Measurements from ENCODE around the gene AIF1L. TPM values are rescaled to one million over a fixed set of nuclear protein-coding genes. Genes with fewer than 3 reads are reported as not detected.

The AIF1L gene
- total and polyA plus RNA-seq, 5 donors from 2014 or later, result 0.12 TPM; not detected in 4

- no peak overlapping the region for H3K4me3 Mint-ChIP-seq
- H3K4me1 ChIP-seq (ENCODE audit: control insufficient read depth, insufficient read depth, low read length, poor library complexity, severe bottlenecking), result no peaks in the 10 kb centered on the region
- H3K27ac ChIP-seq (ENCODE audit: insufficient read depth, low read length, poor library complexity, severe bottlenecking), result no peak overlapping the region
- H3K4me3 ChIP-seq (ENCODE audit: low read depth, low read length), result no peak overlapping the region
- H3K9me3 ChIP-seq (ENCODE audit: control insufficient read depth in 2 of 2, low read length in 2 of 2), result no peaks in the 10 kb centered on the region
- DNase-seq (no peak), ATAC-seq (ENCODE audit: low read depth in 2 of 2) (no peak)
- no peaks in the 10 kb centered on the region for H3K4me1 Mint-ChIP-seq
- H3K36me3 Mint-ChIP-seq, result no peaks in the 10 kb centered on the region
- H3K36me3 ChIP-seq (ENCODE audit: control insufficient read depth, insufficient read depth, low read length), result no peaks in the 10 kb centered on the region
- H3K27ac Mint-ChIP-seq, result no peak overlapping the region
- H3K27me3 ChIP-seq (ENCODE audit: control insufficient read depth, insufficient read depth, low read length), result no peaks in the 10 kb centered on the region
- no peaks in the 10 kb centered on the region for H3K9me3 Mint-ChIP-seq
- peaks cover 11% of the 10 kb centered on the region for H3K27me3 Mint-ChIP-seq
Observed at GRCh38 chr9:131104016-131104740, 7.8 kb downstream of the AIF1L start.

GRCh38 chr9:131105952-131106351, 9.6 kb downstream of the AIF1L start:
- Mint-ChIP-seq H3K27ac (no peak overlapping the region), H3K9me3 (peaks cover 0 to 2% (median 0%) of the 10 kb centered on the region in 7 donors)
- ATAC-seq (ENCODE audit: low read depth in 2 of 2), result no peak

GRCh38 chr9:131107760-131108159, 11.4 kb downstream of the AIF1L start:
- Mint-ChIP-seq H3K4me3 (no peak overlapping the region), H3K36me3 (no peaks in the 10 kb centered on the region), H3K4me1 (no peaks in the 10 kb centered on the region), H3K27ac (no peak overlapping the region), H3K27me3 (peaks cover 9% of the 10 kb centered on the region), H3K9me3 (peaks cover 0 to 2% (median 0%) of the 10 kb centered on the region in 7 donors)
- ATAC-seq (ENCODE audit: low read depth in 2 of 2) (no peak), DNase-seq (no peak)
- Histone ChIP-seq H3K4me1 (ENCODE audit: control insufficient read depth, insufficient read depth, low read length, poor library complexity, severe bottlenecking) (no peaks in the 10 kb centered on the region), H3K9me3 (ENCODE audit: control insufficient read depth in 2 of 2, low read length in 2 of 2) (no peaks in the 10 kb centered on the region), H3K27me3 (ENCODE audit: control insufficient read depth, insufficient read depth, low read length) (no peaks in the 10 kb centered on the region), H3K4me3 (ENCODE audit: low read depth, low read length) (no peak overlapping the region), H3K27ac (ENCODE audit: insufficient read depth, low read length, poor library complexity, severe bottlenecking) (no peak overlapping the region), H3K36me3 (ENCODE audit: control insufficient read depth, insufficient read depth, low read length) (no peaks in the 10 kb centered on the region)

More at GRCh38 chr9:131105952-131106351, 9.6 kb downstream of the AIF1L start:
- H3K27ac ChIP-seq (ENCODE audit: insufficient read depth, low read length, poor library complexity, severe bottlenecking), result no peak overlapping the region
- no peaks in the 10 kb centered on the region for H3K9me3 ChIP-seq (ENCODE audit: control insufficient read depth in 2 of 2, low read length in 2 of 2)
- no peak for DNase-seq
- H3K27me3 ChIP-seq (ENCODE audit: control insufficient read depth, insufficient read depth, low read length), result no peaks in the 10 kb centered on the region
- H3K4me3 ChIP-seq (ENCODE audit: low read depth, low read length), result no peak overlapping the region
- H3K36me3 ChIP-seq (ENCODE audit: control insufficient read depth, insufficient read depth, low read length), result no peaks in the 10 kb centered on the region
- Mint-ChIP-seq H3K4me1 (no peaks in the 10 kb centered on the region), H3K36me3 (no peaks in the 10 kb centered on the region), H3K4me3 (no peak overlapping the region), H3K27me3 (peaks cover 5% of the 10 kb centered on the region)
- no peaks in the 10 kb centered on the region for H3K4me1 ChIP-seq (ENCODE audit: control insufficient read depth, insufficient read depth, low read length, poor library complexity, severe bottlenecking)

GRCh38 chr9:131111186-131111853, 15.0 kb downstream of the AIF1L start:
- Mint-ChIP-seq H3K4me1 (no peaks in the 10 kb centered on the region), H3K27ac (no peak overlapping the region), H3K4me3 (no peak overlapping the region), H3K9me3 (peaks cover 0 to 2% (median 0%) of the 10 kb centered on the region in 7 donors), H3K27me3 (peaks cover 13% of the 10 kb centered on the region), H3K36me3 (no peaks in the 10 kb centered on the region)
- no peaks in the 10 kb centered on the region for H3K36me3 ChIP-seq (ENCODE audit: control insufficient read depth, insufficient read depth, low read length)
- H3K9me3 ChIP-seq (ENCODE audit: control insufficient read depth in 2 of 2, low read length in 2 of 2), result no peaks in the 10 kb centered on the region
- DNase-seq (no peak), ATAC-seq (ENCODE audit: low read depth in 2 of 2) (no peak)
- no peaks in the 10 kb centered on the region for H3K27me3 ChIP-seq (ENCODE audit: control insufficient read depth, insufficient read depth, low read length)
- H3K27ac ChIP-seq (ENCODE audit: insufficient read depth, low read length, poor library complexity, severe bottlenecking), result no peak overlapping the region
- H3K4me3 ChIP-seq (ENCODE audit: low read depth, low read length), result no peak overlapping the region
- no peaks in the 10 kb centered on the region for H3K4me1 ChIP-seq (ENCODE audit: control insufficient read depth, insufficient read depth, low read length, poor library complexity, severe bottlenecking)

- Mint-ChIP-seq H3K4me3 (peak overlapping the region in 1 of 4 donors; percentile 51), H3K4me1 (no peaks in the 10 kb centered on the region), H3K9me3 (peaks cover 0 to 2% (median 0%) of the 10 kb centered on the region in 7 donors), H3K27me3 (peaks cover 13% of the 10 kb centered on the region), H3K27ac (no peak overlapping the region), H3K36me3 (no peaks in the 10 kb centered on the region)
- Histone ChIP-seq H3K9me3 (ENCODE audit: control insufficient read depth in 2 of 2, low read length in 2 of 2) (no peaks in the 10 kb centered on the region), H3K36me3 (ENCODE audit: control insufficient read depth, insufficient read depth, low read length) (no peaks in the 10 kb centered on the region), H3K27ac (ENCODE audit: insufficient read depth, low read length, poor library complexity, severe bottlenecking) (no peak overlapping the region), H3K4me3 (ENCODE audit: low read depth, low read length) (no peak overlapping the region), H3K27me3 (ENCODE audit: control insufficient read depth, insufficient read depth, low read length) (no peaks in the 10 kb centered on the region), H3K4me1 (ENCODE audit: control insufficient read depth, insufficient read depth, low read length, poor library complexity, severe bottlenecking) (no peaks in the 10 kb centered on the region)
- DNase-seq (no peak), ATAC-seq (ENCODE audit: low read depth in 2 of 2) (no peak)
Observed at GRCh38 chr9:131111854-131112311, 15.6 kb downstream of the AIF1L start.

GRCh38 chr9:131112374-131113154, 16.2 kb downstream of the AIF1L start:
- Mint-ChIP-seq H3K36me3 (no peaks in the 10 kb centered on the region), H3K27me3 (peaks cover 13% of the 10 kb centered on the region), H3K27ac (no peak overlapping the region), H3K4me1 (no peaks in the 10 kb centered on the region), H3K4me3 (peak overlapping the region in 1 of 4 donors; percentile 51), H3K9me3 (peaks cover 0 to 2% (median 0%) of the 10 kb centered on the region in 7 donors)
- Histone ChIP-seq H3K27ac (ENCODE audit: insufficient read depth, low read length, poor library complexity, severe bottlenecking) (no peak overlapping the region), H3K9me3 (ENCODE audit: control insufficient read depth in 2 of 2, low read length in 2 of 2) (no peaks in the 10 kb centered on the region), H3K4me3 (ENCODE audit: low read depth, low read length) (no peak overlapping the region), H3K27me3 (ENCODE audit: control insufficient read depth, insufficient read depth, low read length) (no peaks in the 10 kb centered on the region), H3K4me1 (ENCODE audit: control insufficient read depth, insufficient read depth, low read length, poor library complexity, severe bottlenecking) (no peaks in the 10 kb centered on the region), H3K36me3 (ENCODE audit: control insufficient read depth, insufficient read depth, low read length) (no peaks in the 10 kb centered on the region)
- ATAC-seq (ENCODE audit: low read depth in 2 of 2) (no peak), DNase-seq (no peak)

GRCh38 chr9:131113655-131114054, 17.3 kb downstream of the AIF1L start:
- H3K9me3 Mint-ChIP-seq, result peaks cover 0 to 2% (median 0%) of the 10 kb centered on the region in 7 donors
- H3K36me3 ChIP-seq (ENCODE audit: control insufficient read depth, insufficient read depth, low read length), result no peaks in the 10 kb centered on the region
- H3K27ac Mint-ChIP-seq, result no peak overlapping the region
- DNase-seq (no peak), ATAC-seq (ENCODE audit: low read depth in 2 of 2) (no peak)
- peaks cover 17% of the 10 kb centered on the region for H3K27me3 Mint-ChIP-seq
- no peak overlapping the region for H3K27ac ChIP-seq (ENCODE audit: insufficient read depth, low read length, poor library complexity, severe bottlenecking)
- no peaks in the 10 kb centered on the region for H3K36me3 Mint-ChIP-seq
- H3K4me3 Mint-ChIP-seq, result no peak overlapping the region
- no peak overlapping the region for H3K4me3 ChIP-seq (ENCODE audit: low read depth, low read length)
- no peaks in the 10 kb centered on the region for H3K27me3 ChIP-seq (ENCODE audit: control insufficient read depth, insufficient read depth, low read length)
- H3K9me3 ChIP-seq (ENCODE audit: control insufficient read depth in 2 of 2, low read length in 2 of 2), result no peaks in the 10 kb centered on the region
- H3K4me1 Mint-ChIP-seq, result no peaks in the 10 kb centered on the region
- H3K4me1 ChIP-seq (ENCODE audit: control insufficient read depth, insufficient read depth, low read length, poor library complexity, severe bottlenecking), result no peaks in the 10 kb centered on the region
